GM18909 (cell line): Measurements from ENCODE around the gene QARS1.

ENCODE experiments used
- ATAC-seq: cut with Tn5 transposase; IDR thresholded peaks from one replicate; pipeline ENCODE4 v1.9.1; 2021; ENCODE audit warnings: mild to moderate bottlenecking; ENCODE audit not compliant: unreplicated experiment, poor library complexity

Gene QARS1

DNA sequence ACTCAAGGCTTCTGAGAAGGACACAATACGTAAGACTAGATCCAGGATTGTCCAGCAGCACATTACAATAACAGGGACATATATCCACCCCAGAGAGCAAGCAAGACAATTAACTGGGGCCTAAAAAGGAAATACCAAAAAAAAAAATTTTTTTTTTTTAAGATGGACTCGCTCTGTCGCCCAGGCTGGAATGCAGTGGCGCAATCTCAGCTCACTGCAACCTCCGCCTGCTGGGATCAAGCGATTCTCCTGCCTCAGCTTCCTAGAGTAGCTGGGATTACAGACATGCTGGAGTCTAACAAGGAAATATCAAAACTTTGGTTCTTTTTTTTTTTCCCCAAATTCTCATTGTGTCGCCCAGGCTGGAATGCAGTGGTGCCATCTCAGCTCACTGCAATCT, 46.5 kb downstream of the QARS1 start:
- no peak for ATAC-seq

DNA sequence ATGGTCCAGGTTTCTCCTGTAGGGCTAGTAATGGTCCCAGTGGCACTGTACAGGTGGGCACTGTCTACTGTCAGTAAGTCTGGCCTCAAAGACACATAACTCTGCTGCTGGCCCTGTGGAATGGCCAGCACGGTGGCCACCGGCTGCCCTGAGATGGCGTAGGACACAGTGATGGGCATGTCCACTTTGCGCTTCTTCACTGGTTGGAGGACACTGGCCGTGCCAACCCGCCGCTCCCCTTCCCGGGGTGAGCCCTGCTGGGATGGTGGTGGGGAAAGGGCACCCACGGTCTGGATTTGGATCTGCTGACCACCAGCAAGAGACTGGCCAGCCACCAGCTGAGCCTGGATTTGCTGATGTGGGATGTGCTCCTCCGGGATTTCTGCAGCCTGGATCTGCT, 47.3 kb downstream of the QARS1 start:
- no peak for ATAC-seq

DNA sequence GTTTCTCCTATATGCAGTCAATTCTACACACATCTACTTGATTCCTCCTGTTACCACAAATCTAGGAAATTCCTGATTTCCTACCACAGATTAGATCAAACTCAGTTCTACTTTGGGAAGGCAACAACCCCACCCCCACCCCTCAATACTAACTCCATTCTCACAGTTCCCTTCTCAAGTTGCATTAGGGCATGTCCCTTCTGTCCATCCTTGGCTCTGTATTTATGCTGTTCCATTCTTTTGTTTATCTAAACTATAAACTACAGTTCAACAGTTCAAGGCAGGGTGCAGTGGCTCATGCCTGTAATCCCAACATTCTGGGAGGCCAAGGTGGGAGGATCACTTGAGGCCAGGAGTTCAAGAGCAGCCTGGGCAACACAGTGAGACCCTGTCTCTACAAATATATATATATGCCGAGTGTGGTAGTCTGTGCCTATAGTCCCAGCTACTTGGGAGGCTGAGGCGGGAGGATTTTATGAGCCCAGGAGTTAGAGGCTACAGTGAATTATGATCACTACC, 50.2 kb downstream of the QARS1 start:
- ATAC-seq = no peak

DNA sequence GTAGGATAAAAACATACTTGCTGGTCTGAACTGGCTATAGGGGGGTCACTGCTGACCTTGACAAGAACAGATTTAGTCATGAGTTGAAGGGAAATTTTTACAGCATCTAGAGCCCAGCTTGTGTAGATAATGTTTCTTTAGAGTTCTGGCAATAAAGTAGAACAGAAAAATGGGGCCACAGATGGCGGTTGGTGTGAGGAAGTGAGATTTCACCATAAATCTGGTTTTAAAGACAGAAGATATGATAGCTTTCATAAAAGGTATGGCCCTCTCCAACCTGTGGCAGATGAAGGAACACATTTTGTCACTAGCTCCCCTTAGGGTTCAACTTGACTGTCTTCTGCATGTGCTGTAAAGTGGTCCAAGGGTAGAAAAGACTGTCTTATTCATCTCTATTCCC, 51.0 kb downstream of the QARS1 start:
- no peak for ATAC-seq
